ENCODE measurements around the gene MAN2B1.

The MAN2B1 gene

GRCh38 chr19:12610540-12611360 is 55.8 kb downstream of the MAN2B1 start, which contains the start of the genes ZNF490 and ZNF791:
TSS of gene ZNF490 (minus strand) at chr19:12610813. CDS start at chr19:12610680, 133 bp downstream.
TSS of gene ZNF791 (plus strand) at chr19:12610920. CDS start at chr19:12611080, 160 bp downstream.
- peak; percentile 98 for DNase-seq

GRCh38 chr19:12607631-12608030 is 58.9 kb downstream of the MAN2B1 start:
- no peak for DNase-seq

DNA sequence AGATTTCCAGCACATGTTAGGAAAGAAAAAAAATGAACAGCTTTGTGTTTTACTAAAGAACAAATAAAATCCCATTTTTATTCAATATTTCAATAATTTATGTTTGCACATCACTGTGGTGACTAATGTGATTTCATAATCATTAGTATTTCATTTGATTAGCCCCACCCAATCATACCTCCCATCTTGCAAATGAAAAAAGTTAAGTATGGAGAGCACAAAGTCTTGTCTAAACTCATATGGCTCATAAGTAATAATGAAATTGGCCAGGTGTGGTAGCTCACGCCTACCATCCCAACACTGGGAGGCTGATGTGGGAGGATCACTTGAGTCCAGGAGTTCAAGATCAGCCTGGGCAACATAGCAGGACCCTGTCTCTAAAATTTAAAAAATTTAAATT is 59.7 kb downstream of the MAN2B1 start:
- no peak for DNase-seq

DNA sequence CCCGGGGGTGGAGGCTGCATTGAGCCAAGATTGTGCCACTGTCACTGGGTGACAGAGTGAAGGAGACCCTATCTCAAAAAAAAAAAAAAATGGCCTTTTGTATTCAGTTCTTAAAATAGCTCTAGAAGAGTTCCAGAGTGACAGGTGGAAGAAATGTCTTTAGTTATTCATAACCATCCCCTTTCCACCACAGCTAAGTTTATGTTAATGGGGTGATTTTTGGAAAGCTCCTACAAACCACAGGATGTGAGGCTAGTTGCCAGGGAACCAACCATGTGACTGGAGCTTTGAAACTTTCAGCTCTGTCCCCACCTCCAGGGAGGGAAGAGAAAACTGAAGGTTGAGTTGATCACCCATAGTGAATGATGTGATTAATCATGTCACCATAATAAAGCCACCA is 62.8 kb downstream of the MAN2B1 start:
- no peak for DNase-seq

DNA sequence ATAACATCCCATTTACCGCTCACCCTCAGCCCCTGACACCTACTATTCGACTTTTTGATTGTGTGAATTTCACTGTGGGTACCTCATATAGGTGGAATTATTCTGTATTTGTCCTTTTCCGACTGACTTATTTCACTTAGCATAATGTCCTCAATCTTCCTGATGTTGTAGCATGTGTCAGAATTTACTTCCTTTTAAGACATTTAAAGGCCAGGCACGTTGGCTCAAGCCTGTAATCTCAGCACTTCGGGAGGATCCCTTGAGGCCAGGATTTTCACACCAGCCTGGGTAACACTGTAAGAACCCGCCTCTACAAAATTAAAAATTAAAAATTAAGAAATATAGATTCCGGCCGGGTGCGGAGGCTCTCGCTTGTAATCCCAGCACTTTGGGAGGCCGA is 68.9 kb downstream of the MAN2B1 start:
- no peak for DNase-seq

GRCh38 chr19:12596927-12597548 is 69.5 kb downstream of the MAN2B1 start:
- no peak for DNase-seq
